B cell (primary cell): ENCODE measurements around the gene OR5AS1.

ENCODE experiments used
- CTCF ChIP-seq: fragments of 200-600 bp; IDR thresholded peaks from one replicate; pipeline ENCODE4 v1.8.0; 2022; ENCODE audit warnings: antibody characterized with exemption, mild to moderate bottlenecking
- EZH2 ChIP-seq: IDR thresholded peaks from 2 replicates; pipeline ENCODE4 v1.6.1; 2012; ENCODE audit warnings: borderline replicate concordance, low read depth, mild to moderate bottlenecking, moderate library complexity, low read length; ENCODE audit not compliant: insufficient read depth, poor library complexity, severe bottlenecking

- TF ChIP-seq EZH2, result no peak
- TF ChIP-seq CTCF, result no peak
Measured at GRCh38 chr11:56048480-56048879, 21.0 kb downstream of the OR5AS1 start.
